ENCODE data around the gene PLSCR4. TPM values are rescaled to one million over a fixed set of nuclear protein-coding genes. Genes with fewer than 3 reads are reported as not detected.

The PLSCR4 gene
- total RNA-seq, 1 donor from 2014 or later: 3.6 TPM

DNA sequence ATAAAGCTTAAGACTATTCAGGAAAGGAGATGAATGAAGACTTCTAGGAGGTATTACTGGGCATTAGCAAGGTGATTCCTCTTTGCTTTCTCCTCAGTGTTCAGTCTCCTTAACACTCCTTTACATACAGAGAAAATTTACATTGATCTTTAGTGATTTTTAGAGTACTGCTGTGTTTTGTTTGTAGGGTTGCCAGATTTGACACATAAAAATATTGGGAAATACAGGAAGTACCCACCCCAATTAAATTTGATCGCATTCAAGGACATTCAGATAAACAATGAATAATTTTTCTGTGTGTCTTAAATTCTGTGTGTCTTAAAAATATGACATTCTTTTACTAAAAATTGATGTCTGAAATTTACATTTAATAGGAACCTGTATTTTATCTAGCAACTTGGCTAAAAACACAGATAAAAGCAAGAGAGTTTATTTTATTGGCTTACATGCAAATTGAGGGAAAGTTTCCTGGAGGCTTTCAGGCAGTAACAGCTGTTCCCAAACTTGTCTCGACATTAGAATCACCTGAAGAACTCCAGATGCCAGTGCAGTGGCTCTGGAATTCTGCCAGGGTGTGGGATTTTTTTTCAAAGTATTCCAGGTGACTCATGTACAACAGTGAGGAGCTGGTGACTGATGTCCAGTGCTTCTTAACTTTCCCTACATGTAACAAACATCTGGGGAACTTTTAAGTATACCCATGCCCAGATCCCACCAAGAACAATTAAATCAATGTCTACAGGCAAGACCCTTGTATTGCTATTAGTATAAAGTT, 66.5 kb downstream of the PLSCR4 start:
- no peak for DNase-seq (ENCODE audit: low read depth)
- Histone ChIP-seq H3K4me3 (ENCODE audit: low read depth, low read length) (no peak overlapping the region), H3K27me3 (ENCODE audit: control insufficient read depth, insufficient read depth, low read length) (no peaks in the 10 kb centered on the region), H3K36me3 (ENCODE audit: control insufficient read depth, insufficient read depth, low read length) (no peaks in the 10 kb centered on the region)
- TF ChIP-seq, protein P1, sequence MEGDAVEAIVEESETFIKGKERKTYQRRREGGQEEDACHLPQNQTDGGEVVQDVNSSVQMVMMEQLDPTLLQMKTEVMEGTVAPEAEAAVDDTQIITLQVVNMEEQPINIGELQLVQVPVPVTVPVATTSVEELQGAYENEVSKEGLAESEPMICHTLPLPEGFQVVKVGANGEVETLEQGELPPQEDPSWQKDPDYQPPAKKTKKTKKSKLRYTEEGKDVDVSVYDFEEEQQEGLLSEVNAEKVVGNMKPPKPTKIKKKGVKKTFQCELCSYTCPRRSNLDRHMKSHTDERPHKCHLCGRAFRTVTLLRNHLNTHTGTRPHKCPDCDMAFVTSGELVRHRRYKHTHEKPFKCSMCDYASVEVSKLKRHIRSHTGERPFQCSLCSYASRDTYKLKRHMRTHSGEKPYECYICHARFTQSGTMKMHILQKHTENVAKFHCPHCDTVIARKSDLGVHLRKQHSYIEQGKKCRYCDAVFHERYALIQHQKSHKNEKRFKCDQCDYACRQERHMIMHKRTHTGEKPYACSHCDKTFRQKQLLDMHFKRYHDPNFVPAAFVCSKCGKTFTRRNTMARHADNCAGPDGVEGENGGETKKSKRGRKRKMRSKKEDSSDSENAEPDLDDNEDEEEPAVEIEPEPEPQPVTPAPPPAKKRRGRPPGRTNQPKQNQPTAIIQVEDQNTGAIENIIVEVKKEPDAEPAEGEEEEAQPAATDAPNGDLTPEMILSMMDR (IDR thresholded peaks at IDR 0.05; ENCODE audit: insufficient read depth, low read length, poor library complexity, severe bottlenecking): no peak

DNA sequence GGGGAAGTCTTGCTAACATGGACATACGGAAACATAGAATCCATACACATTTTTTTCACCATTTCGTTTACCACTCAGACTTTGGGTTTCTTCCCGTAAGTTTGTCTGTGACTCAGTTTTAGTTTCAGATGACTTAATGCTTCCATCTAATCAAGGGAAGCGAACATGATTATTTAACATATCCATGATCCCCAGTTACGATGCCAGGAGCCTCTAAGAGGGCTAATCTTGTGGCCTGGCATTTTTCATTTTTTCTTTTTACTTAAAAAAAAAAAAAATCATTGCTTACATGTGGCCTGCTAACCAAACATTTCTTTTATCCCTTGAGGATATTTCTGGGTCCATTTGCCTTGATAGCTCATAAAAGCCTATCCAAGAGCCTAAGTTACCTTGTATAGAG, 69.7 kb downstream of the PLSCR4 start:
- TF ChIP-seq, protein P1 (IDR thresholded peaks at IDR 0.05; ENCODE audit: insufficient read depth, low read length, poor library complexity, severe bottlenecking): no peak
- no peak for DNase-seq (ENCODE audit: low read depth)
- Histone ChIP-seq H3K4me3 (ENCODE audit: low read depth, low read length) (no peak overlapping the region), H3K27me3 (ENCODE audit: control insufficient read depth, insufficient read depth, low read length) (no peaks in the 10 kb centered on the region), H3K36me3 (ENCODE audit: control insufficient read depth, insufficient read depth, low read length) (no peaks in the 10 kb centered on the region)

DNA sequence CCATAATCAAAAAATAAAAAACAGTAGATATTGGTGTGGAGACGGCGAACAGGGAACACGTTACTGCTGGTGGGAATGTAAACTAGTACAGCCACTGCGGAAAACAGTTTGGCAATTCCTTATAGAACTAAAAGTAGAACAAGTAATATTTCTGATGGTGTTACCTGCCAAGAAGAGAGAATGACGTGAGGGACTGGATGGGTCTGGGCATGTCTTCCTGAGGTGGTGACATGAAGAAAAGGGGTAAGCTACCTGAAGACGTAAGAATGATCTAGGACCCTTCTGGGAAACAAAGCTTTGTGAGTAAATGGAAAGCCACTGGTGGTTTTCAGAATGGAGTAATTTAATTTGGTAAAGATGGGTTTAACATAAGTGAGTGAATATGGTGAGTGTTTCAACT, 70.5 kb downstream of the PLSCR4 start:
- no peaks in the 10 kb centered on the region for H3K36me3 ChIP-seq (ENCODE audit: control insufficient read depth, insufficient read depth, low read length)
- no peak overlapping the region for H3K4me3 ChIP-seq (ENCODE audit: low read depth, low read length)
- no peaks in the 10 kb centered on the region for H3K27me3 ChIP-seq (ENCODE audit: control insufficient read depth, insufficient read depth, low read length)
- no peak for DNase-seq (ENCODE audit: low read depth)
- TF ChIP-seq, protein P1 (IDR thresholded peaks at IDR 0.05; ENCODE audit: insufficient read depth, low read length, poor library complexity, severe bottlenecking): no peak

DNA sequence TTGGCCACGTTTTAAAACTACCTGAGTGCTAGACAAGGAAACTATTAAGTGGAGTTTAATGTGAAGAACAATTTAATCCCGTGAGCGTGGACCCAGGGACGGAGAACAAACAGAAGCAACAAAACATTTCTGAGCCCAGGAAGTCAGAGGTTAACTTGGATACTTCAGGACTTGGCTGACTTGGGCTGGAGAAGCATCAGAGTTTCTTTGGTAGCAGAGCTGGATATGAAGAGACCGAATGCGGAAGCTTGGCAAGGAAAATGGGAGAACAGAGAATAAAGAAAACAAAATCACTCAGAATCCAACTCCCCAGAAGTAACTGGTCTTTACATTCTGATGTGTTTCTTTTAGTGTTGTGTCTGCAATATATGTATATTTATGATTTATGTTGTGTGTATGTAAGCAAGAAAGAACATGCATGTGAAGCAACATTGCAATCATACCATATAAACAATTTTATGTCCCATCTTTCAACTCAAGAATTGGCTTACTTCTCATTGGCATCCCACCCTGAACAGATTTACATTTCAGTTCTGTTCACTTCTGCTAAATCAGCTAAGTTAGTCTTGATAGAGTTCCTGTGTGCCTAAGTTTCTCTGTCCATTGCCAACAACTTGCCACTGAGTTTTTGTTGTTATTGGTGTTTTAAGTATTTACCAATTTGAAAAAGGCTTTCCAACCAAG, 72.8 kb downstream of the PLSCR4 start:
- no peak overlapping the region for H3K4me3 ChIP-seq (ENCODE audit: low read depth, low read length)
- no peaks in the 10 kb centered on the region for H3K27me3 ChIP-seq (ENCODE audit: control insufficient read depth, insufficient read depth, low read length)
- TF ChIP-seq, protein P1 (IDR thresholded peaks at IDR 0.05; ENCODE audit: insufficient read depth, low read length, poor library complexity, severe bottlenecking): no peak
- H3K36me3 ChIP-seq (ENCODE audit: control insufficient read depth, insufficient read depth, low read length): no peaks in the 10 kb centered on the region
- DNase-seq (ENCODE audit: low read depth): no peak

DNA sequence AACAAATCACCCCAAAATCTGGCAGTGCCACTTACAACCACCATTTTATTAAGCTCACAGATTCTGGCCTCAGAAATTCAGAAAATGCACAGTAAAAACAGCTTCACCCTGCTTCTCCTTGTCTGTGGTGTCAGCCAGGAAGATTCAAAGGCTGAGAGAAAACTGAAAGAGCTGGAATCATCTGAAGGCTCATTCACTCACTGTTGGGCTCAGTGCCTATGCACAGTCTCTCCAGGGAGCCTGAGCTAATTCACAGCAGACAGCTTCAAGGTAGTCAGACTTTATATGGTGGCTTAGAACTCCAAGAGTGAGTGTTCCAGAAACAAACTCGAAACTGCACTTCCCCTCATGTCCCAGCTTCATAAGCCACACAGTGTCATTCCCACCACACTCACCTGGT, 73.4 kb downstream of the PLSCR4 start:
- Histone ChIP-seq H3K4me3 (ENCODE audit: low read depth, low read length) (no peak overlapping the region), H3K36me3 (ENCODE audit: control insufficient read depth, insufficient read depth, low read length) (no peaks in the 10 kb centered on the region), H3K27me3 (ENCODE audit: control insufficient read depth, insufficient read depth, low read length) (no peaks in the 10 kb centered on the region)
- TF ChIP-seq, protein P1 (IDR thresholded peaks at IDR 0.05; ENCODE audit: insufficient read depth, low read length, poor library complexity, severe bottlenecking): no peak
- no peak for DNase-seq (ENCODE audit: low read depth)
